Astrocyte (in vitro differentiated cells and primary cell): Measurements from ENCODE around the gene NT5C1A. TPM values are rescaled to one million over a fixed set of nuclear protein-coding genes. Genes with fewer than 3 reads are reported as not detected.

Source experiments
- DNase-seq: peaks from one replicate; pipeline ENCODE4 v3.0.0-alpha.2; 2010; ENCODE audit warnings: low read depth
- FAIRE-seq: peaks from 2 replicates; lab custom pipeline; 2011; peaks lifted over from hg19 to GRCh38; lab: Jason Lieb, UNC
- H2AFZ ChIP-seq: 2 replicates; pipeline ENCODE4 v1.6.0; 2012; ENCODE audit warnings: low read depth, low read length, inconsistent platforms
- H3K27ac ChIP-seq: 2 replicates; pipeline ENCODE4 v1.5.1; 2011; ENCODE audit warnings: low read depth, low read length, inconsistent platforms
- H3K27me3 ChIP-seq: 2 replicates; pipeline ENCODE4 v1.6.0; 2011; ENCODE audit warnings: low read length, inconsistent platforms; ENCODE audit not compliant: insufficient read depth
- H3K36me3 ChIP-seq: 2 replicates; pipeline ENCODE4 v1.5.1; 2011; ENCODE audit warnings: low read length, inconsistent platforms; ENCODE audit not compliant: insufficient read depth
- H3K4me1 ChIP-seq: 2 replicates; pipeline ENCODE4 v1.5.1; 2011; ENCODE audit warnings: low read length, inconsistent platforms; ENCODE audit not compliant: insufficient read depth
- H3K4me2 ChIP-seq: 2 replicates; pipeline ENCODE4 v1.6.0; 2012; ENCODE audit warnings: low read length, inconsistent platforms
- H3K4me3 ChIP-seq: 2 replicates; pipeline ENCODE4 v1.5.1; 2011; ENCODE audit warnings: low read depth, mild to moderate bottlenecking, low read length, inconsistent platforms; ENCODE audit not compliant: insufficient read depth
- H3K79me2 ChIP-seq: 2 replicates; pipeline ENCODE4 v1.6.0; 2012; ENCODE audit warnings: mild to moderate bottlenecking, low read length, inconsistent platforms; ENCODE audit not compliant: insufficient read depth
- H3K9ac ChIP-seq: 2 replicates; pipeline ENCODE4 v1.6.0; 2012; ENCODE audit warnings: mild to moderate bottlenecking, low read length, inconsistent platforms
- H3K9me3 ChIP-seq: 2 replicates; pipeline ENCODE4 v1.5.1; 2012; ENCODE audit warnings: low read depth, mild to moderate bottlenecking, low read length, inconsistent platforms; ENCODE audit not compliant: insufficient read depth
- H4K20me1 ChIP-seq: 2 replicates; pipeline ENCODE4 v1.6.0; 2012; ENCODE audit warnings: low read length, inconsistent platforms; ENCODE audit not compliant: insufficient read depth
- H3K27ac Mint-ChIP-seq: one replicate; pipeline ENCODE4 v1.8.0; 2021; ENCODE audit warnings: mild to moderate bottlenecking, mixed read lengths; ENCODE audit not compliant: unreplicated experiment
- H3K27me3 Mint-ChIP-seq: one replicate; pipeline ENCODE4 v1.8.0; 2021; ENCODE audit warnings: low read depth, mixed read lengths; ENCODE audit not compliant: unreplicated experiment
- H3K36me3 Mint-ChIP-seq: one replicate; pipeline ENCODE4 v1.8.0; 2021; ENCODE audit warnings: low read depth, mixed read lengths; ENCODE audit not compliant: unreplicated experiment
- H3K4me1 Mint-ChIP-seq: one replicate; pipeline ENCODE4 v1.8.0; 2021; ENCODE audit warnings: low read depth, mixed read lengths; ENCODE audit not compliant: unreplicated experiment
- H3K4me3 Mint-ChIP-seq: one replicate; pipeline ENCODE4 v1.8.0; 2021; ENCODE audit warnings: mild to moderate bottlenecking, moderate library complexity, mixed read lengths; ENCODE audit not compliant: unreplicated experiment
- H3K9me3 Mint-ChIP-seq: one replicate; pipeline ENCODE4 v1.8.0; 2021; ENCODE audit warnings: mild to moderate bottlenecking, mixed read lengths; ENCODE audit not compliant: unreplicated experiment
- EZH2 ChIP-seq: IDR thresholded peaks from 2 replicates; pipeline ENCODE4 v1.6.1; 2012; ENCODE audit warnings: mild to moderate bottlenecking, low read length, inconsistent platforms; ENCODE audit not compliant: insufficient read depth
- total RNA-seq: library from RNA; stranded (reverse); gene quantifications from 2 replicates; pipeline ENCODE4 v1.2.1, GENCODE V29; 2021
- TF ChIP-seq, protein P1 (sequence below): IDR thresholded peaks from 2 replicates; pipeline ENCODE4 v1.5.1; 2011; ENCODE audit warnings: low read depth, mild to moderate bottlenecking, inconsistent platforms, low read length, moderate library complexity; ENCODE audit not compliant: insufficient read depth

NT5C1A gene
- total RNA-seq, 1 donor from 2014 or later: 0.20 TPM

DNA sequence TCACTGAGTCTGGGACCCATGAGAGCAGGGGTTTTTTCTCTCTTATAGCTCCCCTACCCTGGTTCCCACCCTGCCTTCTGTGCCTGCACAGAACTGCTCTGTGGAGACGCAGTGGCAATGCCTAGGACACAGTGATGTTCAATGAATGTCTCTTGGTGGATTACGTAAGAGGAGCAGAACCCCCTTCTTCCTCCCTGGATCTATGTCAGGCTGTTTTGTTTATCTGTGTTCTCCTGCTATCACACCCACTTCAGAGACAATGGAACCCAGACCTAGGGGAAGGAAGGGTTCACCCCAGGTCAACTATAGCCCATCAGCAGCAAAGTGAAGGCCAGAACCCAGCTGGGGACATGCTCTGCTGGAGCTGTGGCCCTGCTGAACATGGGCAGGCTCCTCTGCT lies 17.3 kb upstream of the NT5C1A start:
- Histone ChIP-seq H3K36me3 (no peaks in the 10 kb centered on the region), H3K9ac (no peak overlapping the region), H3K4me1 (peaks cover 4% of the 10 kb centered on the region), H3K79me2 (no peaks in the 10 kb centered on the region), H3K4me2 (no peak overlapping the region), H3K27ac (no peak overlapping the region), H4K20me1 (peaks cover 4% of the 10 kb centered on the region), H2AFZ (no peak overlapping the region), H3K9me3 (no peaks in the 10 kb centered on the region), H3K4me3 (no peak overlapping the region), H3K27me3 (peaks cover 85% of the 10 kb centered on the region)
- FAIRE-seq (no peak), DNase-seq (no peak)
- Mint-ChIP-seq H3K9me3 (peaks cover 7% of the 10 kb centered on the region), H3K27me3 (peaks cover 74% of the 10 kb centered on the region), H3K27ac (no peak overlapping the region), H3K36me3 (peaks cover 4% of the 10 kb centered on the region), H3K4me1 (peaks cover 11% of the 10 kb centered on the region), H3K4me3 (no peak overlapping the region)
- TF ChIP-seq, protein P1, sequence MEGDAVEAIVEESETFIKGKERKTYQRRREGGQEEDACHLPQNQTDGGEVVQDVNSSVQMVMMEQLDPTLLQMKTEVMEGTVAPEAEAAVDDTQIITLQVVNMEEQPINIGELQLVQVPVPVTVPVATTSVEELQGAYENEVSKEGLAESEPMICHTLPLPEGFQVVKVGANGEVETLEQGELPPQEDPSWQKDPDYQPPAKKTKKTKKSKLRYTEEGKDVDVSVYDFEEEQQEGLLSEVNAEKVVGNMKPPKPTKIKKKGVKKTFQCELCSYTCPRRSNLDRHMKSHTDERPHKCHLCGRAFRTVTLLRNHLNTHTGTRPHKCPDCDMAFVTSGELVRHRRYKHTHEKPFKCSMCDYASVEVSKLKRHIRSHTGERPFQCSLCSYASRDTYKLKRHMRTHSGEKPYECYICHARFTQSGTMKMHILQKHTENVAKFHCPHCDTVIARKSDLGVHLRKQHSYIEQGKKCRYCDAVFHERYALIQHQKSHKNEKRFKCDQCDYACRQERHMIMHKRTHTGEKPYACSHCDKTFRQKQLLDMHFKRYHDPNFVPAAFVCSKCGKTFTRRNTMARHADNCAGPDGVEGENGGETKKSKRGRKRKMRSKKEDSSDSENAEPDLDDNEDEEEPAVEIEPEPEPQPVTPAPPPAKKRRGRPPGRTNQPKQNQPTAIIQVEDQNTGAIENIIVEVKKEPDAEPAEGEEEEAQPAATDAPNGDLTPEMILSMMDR: no peak
- no peak for TF ChIP-seq EZH2

DNA sequence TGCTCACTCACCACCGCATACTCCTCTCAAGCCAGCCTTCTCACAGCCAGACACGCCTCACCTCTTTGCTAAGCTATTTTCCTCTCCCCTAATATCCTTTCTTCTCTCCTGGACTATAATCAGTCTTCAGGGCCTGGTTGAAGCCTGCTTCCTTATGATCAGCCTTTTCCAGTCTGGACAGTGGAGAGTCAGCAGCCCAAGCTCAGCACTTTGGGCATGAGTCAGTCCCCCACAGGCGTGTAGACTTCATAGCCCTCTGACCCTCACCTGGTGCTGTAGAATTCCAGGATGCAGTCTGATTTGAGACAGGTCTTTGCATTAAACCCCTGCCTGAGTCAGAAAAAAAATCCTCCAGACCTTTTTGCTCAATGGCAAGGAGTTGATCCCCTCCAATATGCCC lies 16.8 kb upstream of the NT5C1A start:
- H3K4me3 Mint-ChIP-seq: no peak overlapping the region
- peaks cover 11% of the 10 kb centered on the region for H3K4me1 Mint-ChIP-seq
- H3K36me3 Mint-ChIP-seq: peaks cover 4% of the 10 kb centered on the region
- no peak for TF ChIP-seq EZH2
- TF ChIP-seq, protein P1: no peak
- H3K27ac Mint-ChIP-seq: no peak overlapping the region
- no peak overlapping the region for H3K9ac ChIP-seq
- no peak overlapping the region for H3K4me3 ChIP-seq
- H3K4me2 ChIP-seq: no peak overlapping the region
- H4K20me1 ChIP-seq: peaks cover 4% of the 10 kb centered on the region
- H3K27me3 ChIP-seq: peaks cover 83% of the 10 kb centered on the region
- FAIRE-seq (no peak), DNase-seq (no peak)
- H3K9me3 ChIP-seq: no peaks in the 10 kb centered on the region
- peaks cover 7% of the 10 kb centered on the region for H3K9me3 Mint-ChIP-seq
- peaks cover 74% of the 10 kb centered on the region for H3K27me3 Mint-ChIP-seq
- H2AFZ ChIP-seq: no peak overlapping the region
- H3K4me1 ChIP-seq: peaks cover 4% of the 10 kb centered on the region
- no peak overlapping the region for H3K27ac ChIP-seq
- no peaks in the 10 kb centered on the region for H3K36me3 ChIP-seq
- H3K79me2 ChIP-seq: no peaks in the 10 kb centered on the region

DNA sequence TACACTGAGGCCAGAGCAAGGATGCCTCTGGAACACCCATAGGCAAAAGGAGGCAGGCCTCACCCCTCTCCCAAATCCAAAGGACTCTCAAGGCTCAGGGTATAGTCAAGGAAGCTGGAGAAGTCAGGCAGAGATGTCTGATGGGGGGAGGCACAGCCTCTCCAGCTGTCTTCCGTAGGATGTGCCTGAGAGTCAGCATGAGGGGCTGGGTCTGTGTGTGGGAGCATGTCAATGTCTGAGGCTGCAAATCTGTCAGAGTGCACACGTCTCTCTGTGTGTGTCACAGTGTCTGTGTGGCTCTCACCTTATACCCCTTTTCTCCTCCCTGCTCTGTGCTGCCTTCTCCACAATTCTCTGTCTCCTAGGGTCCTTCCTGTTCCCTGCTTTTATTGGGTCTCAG lies 15.3 kb upstream of the NT5C1A start:
- Mint-ChIP-seq H3K27ac (peak overlapping the region; percentile 66), H3K36me3 (peaks cover 6% of the 10 kb centered on the region), H3K4me1 (peaks cover 11% of the 10 kb centered on the region), H3K4me3 (no peak overlapping the region), H3K27me3 (peaks cover 78% of the 10 kb centered on the region), H3K9me3 (peaks cover 9% of the 10 kb centered on the region)
- Histone ChIP-seq H3K4me1 (peaks cover 4% of the 10 kb centered on the region), H3K27me3 (peaks cover 80% of the 10 kb centered on the region), H3K4me2 (no peak overlapping the region), H3K36me3 (no peaks in the 10 kb centered on the region), H3K79me2 (no peaks in the 10 kb centered on the region), H3K4me3 (no peak overlapping the region), H3K9me3 (no peaks in the 10 kb centered on the region), H3K9ac (no peak overlapping the region), H3K27ac (no peak overlapping the region), H2AFZ (no peak overlapping the region), H4K20me1 (no peaks in the 10 kb centered on the region)
- FAIRE-seq (no peak), DNase-seq (no peak)
- TF ChIP-seq, protein P1: no peak
- TF ChIP-seq EZH2: no peak
